ENCODE measurements around the gene MAP4K2. TPM values are rescaled to one million over a fixed set of nuclear protein-coding genes. Genes with fewer than 3 reads are reported as not detected.

MAP4K2 gene
- polyA plus RNA-seq, 1 experiment: 22.4 TPM

DNA sequence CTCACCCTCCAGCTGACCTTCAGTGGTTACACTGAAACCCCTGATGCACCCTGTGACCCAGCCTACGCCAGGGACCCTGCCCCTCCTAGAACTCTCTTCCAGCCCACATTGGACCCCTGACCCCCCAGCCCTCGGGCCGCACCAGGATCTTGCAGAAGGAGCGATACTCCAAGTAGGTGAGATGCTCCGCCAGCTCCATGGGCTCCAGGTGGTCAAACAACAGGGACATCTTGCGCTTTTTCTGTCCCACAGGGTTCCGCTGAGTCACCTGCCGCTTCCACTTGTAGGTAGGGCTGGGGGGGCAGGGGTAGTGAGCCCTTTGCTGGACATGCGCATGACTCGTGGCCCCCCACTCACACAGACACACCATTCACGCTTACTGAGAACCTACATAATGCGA lies 63.1 kb downstream of the MAP4K2 start:
- Histone ChIP-seq H3K4me3 (ENCODE audit: low read depth, low read length) (no peak overlapping the region), H3K36me3 (ENCODE audit: control insufficient read depth, insufficient read depth, low read length) (no peaks in the 10 kb centered on the region), H3K27me3 (ENCODE audit: control insufficient read depth, insufficient read depth, low read length) (peaks cover 41% of the 10 kb centered on the region)
- DNase-seq (ENCODE audit: low read depth): no peak
- CTCF ChIA-PET: interaction anchor here (1.6 to 4.7 kb wide), 2 partner anchors 13 to 51 kb away, joined by 6 to 14 read pairs; no protein-coding TSS in a partner anchor
- POLR2A ChIA-PET: no interaction called here
- TF ChIP-seq, protein P1, sequence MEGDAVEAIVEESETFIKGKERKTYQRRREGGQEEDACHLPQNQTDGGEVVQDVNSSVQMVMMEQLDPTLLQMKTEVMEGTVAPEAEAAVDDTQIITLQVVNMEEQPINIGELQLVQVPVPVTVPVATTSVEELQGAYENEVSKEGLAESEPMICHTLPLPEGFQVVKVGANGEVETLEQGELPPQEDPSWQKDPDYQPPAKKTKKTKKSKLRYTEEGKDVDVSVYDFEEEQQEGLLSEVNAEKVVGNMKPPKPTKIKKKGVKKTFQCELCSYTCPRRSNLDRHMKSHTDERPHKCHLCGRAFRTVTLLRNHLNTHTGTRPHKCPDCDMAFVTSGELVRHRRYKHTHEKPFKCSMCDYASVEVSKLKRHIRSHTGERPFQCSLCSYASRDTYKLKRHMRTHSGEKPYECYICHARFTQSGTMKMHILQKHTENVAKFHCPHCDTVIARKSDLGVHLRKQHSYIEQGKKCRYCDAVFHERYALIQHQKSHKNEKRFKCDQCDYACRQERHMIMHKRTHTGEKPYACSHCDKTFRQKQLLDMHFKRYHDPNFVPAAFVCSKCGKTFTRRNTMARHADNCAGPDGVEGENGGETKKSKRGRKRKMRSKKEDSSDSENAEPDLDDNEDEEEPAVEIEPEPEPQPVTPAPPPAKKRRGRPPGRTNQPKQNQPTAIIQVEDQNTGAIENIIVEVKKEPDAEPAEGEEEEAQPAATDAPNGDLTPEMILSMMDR (IDR thresholded peaks at IDR 0.05; ENCODE audit: insufficient read depth, low read depth, low read length): no peak

DNA sequence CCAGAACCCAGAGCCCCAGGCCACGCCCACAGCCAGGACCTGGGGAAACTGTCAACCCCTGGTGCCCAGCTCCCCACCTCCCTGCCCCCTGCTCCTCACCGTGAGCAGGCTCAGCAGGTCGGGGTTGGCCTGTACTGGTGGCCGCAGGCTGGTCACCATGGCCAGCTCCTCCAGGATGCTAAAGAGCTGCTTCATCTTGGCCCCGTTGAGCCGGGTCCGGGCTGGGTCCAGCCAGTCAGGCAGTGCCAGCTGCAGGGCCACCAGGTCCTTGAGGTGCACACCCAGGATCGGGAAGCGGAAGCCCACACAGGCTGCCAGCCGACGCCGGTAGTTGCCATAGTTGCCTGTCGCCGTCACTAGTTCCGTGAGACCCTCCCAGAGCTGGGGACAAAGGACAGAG lies 66.4 kb downstream of the MAP4K2 start:
- CTCF ChIA-PET: interaction anchor here (0.8 to 1.9 kb wide), 2 partner anchors 9 to 48 kb away, joined by 3 to 5 read pairs; no protein-coding TSS in a partner anchor
- DNase-seq (ENCODE audit: low read depth): no peak
- TF ChIP-seq, protein P1 (IDR thresholded peaks at IDR 0.05; ENCODE audit: insufficient read depth, low read depth, low read length): no peak
- POLR2A ChIA-PET: no interaction called here
- H3K4me3 ChIP-seq (ENCODE audit: low read depth, low read length): no peak overlapping the region
- H3K27me3 ChIP-seq (ENCODE audit: control insufficient read depth, insufficient read depth, low read length): peaks cover 22% of the 10 kb centered on the region
- H3K36me3 ChIP-seq (ENCODE audit: control insufficient read depth, insufficient read depth, low read length): no peaks in the 10 kb centered on the region

DNA sequence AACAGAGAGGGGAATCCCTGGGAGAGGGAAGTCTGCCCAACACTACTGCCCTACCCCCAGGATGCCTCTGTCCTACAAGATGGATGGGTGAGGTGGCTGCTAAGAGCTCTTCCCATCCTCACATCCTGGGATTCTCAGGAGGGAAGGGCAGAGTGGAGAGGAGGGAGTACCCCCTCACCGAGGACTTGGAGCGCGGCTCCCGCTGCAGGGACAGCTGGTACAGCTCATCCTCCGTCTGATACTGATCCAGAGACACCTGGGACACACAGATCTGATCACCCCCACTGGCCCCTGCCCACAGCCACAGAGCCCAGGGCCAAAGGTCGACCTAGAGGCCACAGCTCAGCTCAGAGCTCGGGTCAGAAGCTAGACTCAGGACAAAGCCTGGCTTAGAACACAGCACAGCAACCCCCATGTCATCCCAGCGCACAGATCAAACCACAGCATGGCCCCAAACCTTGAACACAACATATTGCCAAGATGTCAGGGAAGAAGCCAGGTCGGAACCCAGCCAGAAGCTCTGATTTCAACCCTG lies 67.2 kb downstream of the MAP4K2 start:
- no peak overlapping the region for H3K4me3 ChIP-seq (ENCODE audit: low read depth, low read length)
- peaks cover 14% of the 10 kb centered on the region for H3K27me3 ChIP-seq (ENCODE audit: control insufficient read depth, insufficient read depth, low read length)
- TF ChIP-seq, protein P1 (IDR thresholded peaks at IDR 0.05; ENCODE audit: insufficient read depth, low read depth, low read length): no peak
- ChIA-PET POLR2A (no interaction called here), CTCF (interaction anchor here (0.8 to 1.9 kb wide), 3 partner anchors 9 to 47 kb away, joined by 3 to 5 read pairs (median 3); no protein-coding TSS in a partner anchor)
- H3K36me3 ChIP-seq (ENCODE audit: control insufficient read depth, insufficient read depth, low read length): no peaks in the 10 kb centered on the region
- no peak for DNase-seq (ENCODE audit: low read depth)

Other genes with a start within 250 kb of the MAP4K2 start
- gene SLC22A11, start 247.3 kb downstream of the MAP4K2 start, polyA plus RNA-seq (2011; rRNA removed): not detected in 2 replicates
- gene SLC22A12, start 212.0 kb downstream of the MAP4K2 start, polyA plus RNA-seq (2011; rRNA removed): not detected in 2 replicates
- 0.05 and 0.20 TPM in 2 replicates for gene NRXN2, start 80.0 kb downstream of the MAP4K2 start, polyA plus RNA-seq (2011; rRNA removed)
- gene RASGRP2, start 59.1 kb downstream of the MAP4K2 start, polyA plus RNA-seq (2011; rRNA removed): 3.2 and 5.3 TPM in 2 replicates
- gene PYGM, start 43.2 kb downstream of the MAP4K2 start, polyA plus RNA-seq (2011; rRNA removed): 0.10 TPM in 2 replicates
- 40.3 and 41.7 TPM in 2 replicates for gene SF1, start 24.7 kb downstream of the MAP4K2 start, polyA plus RNA-seq (2011; rRNA removed)
- 14.4 and 27.8 TPM in 2 replicates for gene MEN1, start 7.3 kb upstream of the MAP4K2 start, polyA plus RNA-seq (2011; rRNA removed)
- gene CDC42BPG, start 41.4 kb upstream of the MAP4K2 start, polyA plus RNA-seq (2011; rRNA removed): 0.01 and 0.02 TPM in 2 replicates
- gene EHD1, start 75.4 kb upstream of the MAP4K2 start, polyA plus RNA-seq (2011; rRNA removed): 95.3 and 191 TPM in 2 replicates
- 3.7 and 7.0 TPM in 2 replicates for gene ATG2A, start 114.0 kb upstream of the MAP4K2 start, polyA plus RNA-seq (2011; rRNA removed)
- 16.0 and 18.5 TPM in 2 replicates for gene PPP2R5B, start 121.5 kb upstream of the MAP4K2 start, polyA plus RNA-seq (2011; rRNA removed)
- gene GPHA2, start 132.7 kb upstream of the MAP4K2 start, polyA plus RNA-seq (2011; rRNA removed): not detected in 2 replicates
- not detected in 2 replicates for gene MAJIN, start 168.9 kb upstream of the MAP4K2 start, polyA plus RNA-seq (2011; rRNA removed)
- gene BATF2, start 193.8 kb upstream of the MAP4K2 start, polyA plus RNA-seq (2011; rRNA removed): 1.1 and 1.5 TPM in 2 replicates
- 117 and 141 TPM in 2 replicates for gene ARL2, start 210.9 kb upstream of the MAP4K2 start, polyA plus RNA-seq (2011; rRNA removed)
- gene SNX15, start 224.2 kb upstream of the MAP4K2 start, polyA plus RNA-seq (2011; rRNA removed): 8.3 and 15.3 TPM in 2 replicates
- 5.9 and 7.3 TPM in 2 replicates for gene SAC3D1, start 238.0 kb upstream of the MAP4K2 start, polyA plus RNA-seq (2011; rRNA removed)

All from BJ (cell line).